ENCODE results near the gene FAF1.

GRCh38 chr1:50853325-50853724 is 106.7 kb downstream of the FAF1 start:
- TF ChIP-seq GATA2 (CRISPR knock-in tag; IDR thresholded peaks at IDR 0.05) = no peak
- no peak for TF ChIP-seq GTF3C2 (IDR thresholded peaks at IDR 0.05; ENCODE audit: borderline replicate concordance, extremely low read depth, insufficient read length)
- TF ChIP-seq MIER1 (IDR thresholded peaks at IDR 0.05; ENCODE audit: low read depth) = no peak
- TF ChIP-seq ZNF282 (CRISPR knock-in tag; IDR thresholded peaks at IDR 0.05) = no peak
- no peak for TF ChIP-seq SLC30A9 (CRISPR knock-in tag; IDR thresholded peaks at IDR 0.05)
- no peak for TF ChIP-seq NFE2L1 (tag; IDR thresholded peaks at IDR 0.05; ENCODE audit: borderline replicate concordance, low read depth)
- TF ChIP-seq ZNF644 (tag; IDR thresholded peaks at IDR 0.05; ENCODE audit: low read depth) = no peak

Measured in K562 (cell line).